H7 (cell line): ENCODE data around the gene TPM4. TPM values are rescaled to one million over a fixed set of nuclear protein-coding genes. Genes with fewer than 3 reads are reported as not detected.
"Not testable (repeated sequence)": the region's sequence is repeated elsewhere in the genome, so short reads cannot be mapped to it uniquely, and the experiment has no call there.

Source experiments
- DNase-seq: peaks from one replicate; pipeline ENCODE4 v3.0.0; 2012
- H3K27me3 ChIP-seq: 2 replicates; pipeline ENCODE4 v1.6.0; 2011; ENCODE audit warnings: mild to moderate bottlenecking, low read length; ENCODE audit not compliant: control insufficient read depth, insufficient read depth
- H3K36me3 ChIP-seq: replicated peaks from 2 replicates; pipeline ENCODE4 v1.5.1; 2011; ENCODE audit warnings: low read length; ENCODE audit not compliant: control insufficient read depth, insufficient read depth
- H3K4me3 ChIP-seq: 2 replicates; pipeline ENCODE4 v1.5.1; 2011; ENCODE audit warnings: low read depth, mild to moderate bottlenecking, control low read depth, low read length, moderate library complexity; ENCODE audit not compliant: insufficient read depth
- total RNA-seq: library from RNA; depleted of rRNA; stranded (reverse); fragments of >200 nt; shearing (Covaris generic); gene quantifications from 2 replicates; pipeline ENCODE4 v1.2.3, GENCODE V29; 2014

TPM4 gene
- total RNA-seq, 1 experiment from 2014 or later: 429 TPM

GRCh38 chr19:16073481-16073880 is 2.8 kb upstream of the TPM4 start:
- no peaks in the 10 kb centered on the region for H3K36me3 ChIP-seq
- DNase-seq: no peak

GRCh38 chr19:16073988-16074387 is 2.3 kb upstream of the TPM4 start:
- no peak overlapping the region for H3K4me3 ChIP-seq
- no peaks in the 10 kb centered on the region for H3K27me3 ChIP-seq
- no peaks in the 10 kb centered on the region for H3K36me3 ChIP-seq
- DNase-seq: no peak

More at GRCh38 chr19:16073481-16073880, 2.8 kb upstream of the TPM4 start:
- Histone ChIP-seq H3K4me3 (no peak overlapping the region), H3K27me3 (no peaks in the 10 kb centered on the region)

GRCh38 chr19:16074488-16075365 is 1.6 kb upstream of the TPM4 start:
- H3K27me3 ChIP-seq: no peaks in the 10 kb centered on the region
- DNase-seq: no peak
- H3K4me3 ChIP-seq: no peak overlapping the region
- no peaks in the 10 kb centered on the region for H3K36me3 ChIP-seq

GRCh38 chr19:16075430-16076153 is 703 bp upstream of the TPM4 start:
- Histone ChIP-seq H3K27me3 (no peaks in the 10 kb centered on the region), H3K36me3 (no peaks in the 10 kb centered on the region; the same call in 1 of the 2 replicates), H3K4me3 (peak overlapping the region; percentile 86)
- DNase-seq: no peak

GRCh38 chr19:16076958-16077611 is 790 bp downstream of the TPM4 start:
- peak; percentile 85 for DNase-seq
- peak overlapping the region; percentile 86 for H3K4me3 ChIP-seq
- H3K27me3 ChIP-seq: no peaks in the 10 kb centered on the region

GRCh38 chr19:16077984-16078758 is 1.9 kb downstream of the TPM4 start:
- Histone ChIP-seq H3K4me3 (peak overlapping the region; percentile 86), H3K36me3 (peaks cover 17% of the 10 kb centered on the region), H3K27me3 (no peaks in the 10 kb centered on the region)
- no peak for DNase-seq

More at GRCh38 chr19:16076958-16077611, 790 bp downstream of the TPM4 start:
- H3K36me3 ChIP-seq: peaks cover 10% of the 10 kb centered on the region

GRCh38 chr19:16078759-16079707 is 2.7 kb downstream of the TPM4 start:
- Histone ChIP-seq H3K36me3 (peaks cover 21% of the 10 kb centered on the region), H3K4me3 (no peak overlapping the region), H3K27me3 (no peaks in the 10 kb centered on the region)
- DNase-seq: no peak

GRCh38 chr19:16084067-16084685 is 7.9 kb downstream of the TPM4 start:
- H3K36me3 ChIP-seq: peaks cover 60% of the 10 kb centered on the region
- DNase-seq: no peak
- no peaks in the 10 kb centered on the region for H3K27me3 ChIP-seq
- no peak overlapping the region for H3K4me3 ChIP-seq

GRCh38 chr19:16085115-16085514 is 8.8 kb downstream of the TPM4 start:
- H3K36me3 ChIP-seq: peaks cover 68% of the 10 kb centered on the region
- no peak overlapping the region for H3K4me3 ChIP-seq
- DNase-seq: no peak
- H3K27me3 ChIP-seq: no peaks in the 10 kb centered on the region

GRCh38 chr19:16087404-16087803 is 11.1 kb downstream of the TPM4 start:
- peaks cover 70% of the 10 kb centered on the region for H3K36me3 ChIP-seq
- DNase-seq, H3K4me3 ChIP-seq, H3K27me3 ChIP-seq: not testable (repeated sequence)

- Histone ChIP-seq H3K36me3 (peaks cover 69% of the 10 kb centered on the region), H3K4me3 (no peak overlapping the region), H3K27me3 (no peaks in the 10 kb centered on the region)
- no peak for DNase-seq
Measured at GRCh38 chr19:16087940-16088339, 11.6 kb downstream of the TPM4 start.

- H3K4me3 ChIP-seq: no peak overlapping the region
- no peak for DNase-seq
- peaks cover 67% of the 10 kb centered on the region for H3K36me3 ChIP-seq
- no peaks in the 10 kb centered on the region for H3K27me3 ChIP-seq
Measured at GRCh38 chr19:16088351-16089009, 12.2 kb downstream of the TPM4 start.
